SK-N-MC (cell line): ENCODE data around the gene STX7.

Source experiments
- EZH2 ChIP-seq: fragments of 200-600 bp; sonication (generic); IDR thresholded peaks from one replicate; pipeline ENCODE4 v1.6.1; 2017; ENCODE audit warnings: antibody characterized with exemption
- POLR2AphosphoS5 ChIP-seq: IDR thresholded peaks from 2 replicates; pipeline ENCODE4 v1.6.1; 2012; ENCODE audit warnings: mild to moderate bottlenecking, low read depth, low read length, borderline replicate concordance

DNA sequence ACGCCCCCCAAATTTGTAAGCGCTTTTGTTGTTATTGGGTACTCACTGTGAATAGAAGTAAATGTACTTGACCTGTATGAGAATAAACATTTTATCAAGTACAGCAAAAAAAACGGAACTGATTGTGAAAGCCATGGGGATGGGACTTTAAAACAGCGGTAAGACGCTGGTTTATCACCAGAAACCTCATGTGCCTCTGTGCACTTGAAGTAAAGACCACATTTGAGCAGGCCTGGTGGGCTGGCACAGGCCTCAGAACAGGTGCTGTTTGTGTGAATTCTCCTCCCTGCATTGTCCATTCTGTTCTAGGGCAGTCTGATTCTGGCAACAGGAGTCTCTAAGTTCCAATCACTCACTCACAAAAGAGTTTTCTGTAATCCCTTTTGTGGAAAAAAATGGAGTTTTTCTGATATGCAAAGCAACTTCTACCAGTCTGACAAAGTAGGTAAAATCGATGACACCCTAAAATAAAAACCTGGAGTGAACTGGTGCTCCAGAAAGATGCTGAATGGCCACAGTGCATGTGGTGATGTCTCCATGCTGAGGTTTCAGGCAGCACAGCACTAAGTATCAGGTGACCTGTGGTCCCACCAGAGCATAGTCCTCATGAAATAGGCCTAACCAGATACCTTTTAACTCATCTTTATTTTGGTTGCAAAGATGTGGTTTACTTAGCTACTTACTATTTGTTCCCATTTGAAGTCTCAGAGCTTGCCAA is 53.9 kb downstream of the STX7 start:
- TF ChIP-seq EZH2: no peak
- TF ChIP-seq POLR2AphosphoS5: no peak
